NCI-H146 (cell line): ENCODE results near the gene ANG.

Experiments
- DNase-seq: peaks from one replicate; lab custom pipeline; 2025; lab: John Stamatoyannopoulos, UW

The ANG gene

DNA sequence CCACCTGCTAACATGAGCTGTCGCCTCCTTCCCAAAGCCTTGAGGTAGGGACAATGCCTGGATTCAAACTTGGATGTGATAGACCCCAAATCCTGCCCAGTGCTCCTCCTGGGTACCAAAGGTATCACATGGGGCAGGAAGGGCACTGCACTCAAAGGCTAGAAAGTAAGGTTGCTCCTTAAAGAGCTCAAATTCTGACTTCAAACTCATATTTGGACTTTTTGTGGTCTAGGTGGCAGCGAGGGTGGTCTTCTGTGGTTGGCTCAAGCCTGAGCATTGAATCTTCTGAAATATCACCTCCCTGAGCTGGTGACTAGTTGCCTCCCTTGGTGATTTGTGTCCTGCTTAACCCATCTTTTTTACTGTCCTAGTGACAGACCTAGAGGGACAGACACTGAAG lies 12.5 kb upstream of the ANG start:
- DNase-seq, result no peak

DNA sequence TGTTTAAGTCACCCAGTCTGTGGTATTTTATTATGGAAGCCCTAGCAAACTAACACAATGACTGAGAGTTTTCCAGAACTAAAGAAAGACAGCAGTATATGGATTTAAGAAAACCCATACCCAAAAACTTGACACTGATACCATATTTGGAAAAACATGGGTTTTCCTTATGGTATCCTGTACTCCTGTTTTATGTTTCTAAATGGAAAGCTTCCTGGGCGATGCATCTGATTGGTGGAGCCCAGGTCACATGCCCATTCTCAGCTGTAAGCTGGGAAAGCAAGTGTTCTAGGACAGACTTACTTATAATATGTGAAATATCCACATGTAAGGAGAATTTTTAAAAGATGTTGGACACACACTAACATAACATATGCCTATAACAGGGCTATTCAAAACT lies 8.7 kb upstream of the ANG start:
- DNase-seq, result no peak

DNA sequence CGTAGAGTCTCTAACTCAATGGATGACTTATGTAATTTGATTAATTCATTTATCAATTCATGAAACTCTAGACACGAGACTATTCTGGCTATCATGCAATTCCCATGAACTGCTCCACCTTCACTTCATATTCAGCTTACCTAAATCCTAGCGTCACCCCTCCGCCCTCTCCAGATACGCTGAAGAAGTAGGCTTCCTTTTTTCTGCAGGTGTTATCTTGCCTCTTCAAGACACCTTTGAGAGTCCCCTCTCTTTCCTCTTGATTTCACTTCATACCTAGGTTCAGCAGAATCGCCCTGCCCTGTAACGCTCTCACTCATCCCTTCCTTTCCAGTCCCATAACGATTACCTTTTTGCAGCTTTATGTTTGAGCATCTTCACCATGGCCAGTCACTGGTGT lies 8.2 kb upstream of the ANG start:
- DNase-seq, result no peak

DNA sequence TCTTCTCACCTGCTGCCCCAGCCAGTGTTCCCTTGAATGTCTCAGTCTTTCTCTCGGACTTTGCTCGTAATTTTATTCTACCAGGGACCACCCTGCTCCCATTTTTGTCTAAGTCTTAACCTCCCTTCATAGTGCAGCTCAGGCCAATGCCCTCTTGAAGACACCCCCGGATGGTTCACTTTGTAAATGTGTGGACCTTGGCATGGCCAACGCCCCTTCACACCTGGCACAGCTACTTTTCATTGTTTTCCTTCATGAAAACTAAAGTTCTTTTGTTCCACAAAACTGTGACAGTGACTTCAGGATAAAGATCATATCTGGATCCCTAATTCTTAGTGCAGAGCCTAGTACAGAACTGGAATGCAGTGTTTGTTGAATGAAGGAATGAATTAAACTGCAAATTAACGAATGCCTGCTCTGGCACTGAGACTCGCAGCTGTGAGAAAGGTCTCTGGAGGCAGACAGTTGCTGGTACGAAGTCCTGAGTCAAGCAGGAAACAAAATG lies 7.7 kb upstream of the ANG start:
- DNase-seq, result no peak

GRCh38 chr14:20681348-20682126 lies 7.0 kb upstream of the ANG start:
- peak; percentile 61 for DNase-seq

DNA sequence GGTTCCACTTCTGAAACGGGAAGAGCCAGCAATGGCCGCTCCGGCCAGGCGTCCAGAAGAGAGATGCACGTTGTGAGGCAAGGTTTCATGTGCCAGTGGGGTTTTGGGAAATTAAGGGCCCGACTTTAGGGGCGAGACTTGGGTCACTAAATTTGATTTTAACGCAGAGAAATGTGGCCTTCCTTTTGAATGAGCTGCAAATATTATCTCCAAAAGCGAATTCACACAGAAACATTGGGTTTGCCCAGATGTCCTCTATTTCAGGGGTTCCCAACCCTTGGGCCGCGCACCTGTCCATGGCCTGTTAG lies 6.5 kb upstream of the ANG start:
- DNase-seq, result no peak

GRCh38 chr14:20682435-20683124 lies 6.0 kb upstream of the ANG start:
- DNase-seq, result peak; percentile 82

DNA sequence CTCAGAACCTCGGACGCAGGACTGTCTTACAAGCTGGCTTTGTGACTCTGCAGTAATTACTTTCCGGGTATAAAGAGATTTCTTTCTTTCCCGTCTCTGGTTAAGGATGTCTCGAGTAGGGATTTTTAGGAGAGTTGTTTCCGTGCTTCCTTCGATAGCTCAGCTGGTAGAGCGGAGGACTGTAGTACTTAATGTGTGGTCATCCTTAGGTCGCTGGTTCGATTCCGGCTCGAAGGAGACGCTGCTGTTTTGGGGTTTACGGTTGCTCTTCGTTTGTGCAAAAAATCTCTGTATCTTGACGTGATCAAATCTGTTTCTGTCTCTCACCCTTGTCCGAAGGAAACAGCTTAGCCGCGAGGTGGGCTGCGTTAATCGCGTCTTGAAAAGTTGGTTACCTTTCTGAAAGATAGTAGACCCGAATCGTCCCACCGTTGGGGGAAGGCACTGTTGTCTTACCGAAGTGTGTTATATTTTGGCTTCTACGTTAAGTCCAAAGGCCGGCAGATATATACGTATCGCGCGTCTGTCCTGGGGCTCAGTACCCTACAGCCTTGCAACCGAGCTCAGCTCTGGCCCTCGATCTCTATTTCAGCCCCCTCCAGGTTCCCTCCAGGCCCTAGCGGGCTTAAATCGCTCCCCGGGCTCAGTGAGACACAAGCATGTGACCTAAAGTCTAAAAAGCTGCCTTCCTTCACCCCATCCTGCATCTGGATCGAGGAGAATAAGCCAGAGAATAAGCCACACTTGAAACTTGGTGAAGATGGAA lies 5.3 kb upstream of the ANG start:
- DNase-seq, result peak; percentile 82

DNA sequence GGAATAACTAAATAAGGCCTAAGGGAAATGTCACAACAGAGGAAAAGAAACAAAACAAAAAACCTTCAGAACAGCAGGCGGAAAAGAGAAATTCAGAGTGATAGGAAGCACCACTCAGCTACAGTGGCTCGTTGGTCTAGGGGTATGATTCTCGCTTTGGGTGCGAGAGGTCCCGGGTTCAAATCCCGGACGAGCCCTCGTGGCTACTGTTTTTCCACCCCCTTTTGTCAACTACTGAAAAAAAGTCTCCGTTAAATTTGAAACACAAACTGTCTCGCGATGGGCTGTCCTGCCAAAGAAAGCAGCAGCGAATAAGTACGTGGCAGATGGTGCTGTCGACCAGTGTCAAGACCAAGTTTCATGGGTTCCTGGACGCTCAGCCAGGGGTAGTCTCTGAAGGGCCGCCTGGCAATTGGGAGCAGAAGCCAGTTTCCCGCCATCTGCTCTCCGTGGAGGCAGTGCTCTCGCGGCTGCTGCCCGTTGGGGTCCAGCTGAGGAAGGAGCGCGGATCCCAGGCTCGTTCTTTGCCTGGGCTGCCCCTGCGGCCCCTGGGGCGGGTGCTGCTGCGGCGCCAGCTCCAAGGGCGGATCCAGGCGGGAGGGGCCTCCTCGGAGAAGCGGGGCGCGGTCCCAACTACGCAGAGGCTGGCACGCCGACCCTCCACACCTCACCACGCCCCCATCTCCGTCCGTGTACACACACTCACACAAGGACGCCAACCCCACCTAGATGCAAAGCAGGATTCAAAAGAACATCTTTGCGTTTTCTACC lies 4.5 kb upstream of the ANG start, which contains the start of gene RNASE4:
TSS of gene RNASE4 (plus strand) at position 670 of the 771 bp plus-strand sequence. CDS start 14,812 bp downstream, outside the sequence.
- DNase-seq, result peak; percentile 46

DNA sequence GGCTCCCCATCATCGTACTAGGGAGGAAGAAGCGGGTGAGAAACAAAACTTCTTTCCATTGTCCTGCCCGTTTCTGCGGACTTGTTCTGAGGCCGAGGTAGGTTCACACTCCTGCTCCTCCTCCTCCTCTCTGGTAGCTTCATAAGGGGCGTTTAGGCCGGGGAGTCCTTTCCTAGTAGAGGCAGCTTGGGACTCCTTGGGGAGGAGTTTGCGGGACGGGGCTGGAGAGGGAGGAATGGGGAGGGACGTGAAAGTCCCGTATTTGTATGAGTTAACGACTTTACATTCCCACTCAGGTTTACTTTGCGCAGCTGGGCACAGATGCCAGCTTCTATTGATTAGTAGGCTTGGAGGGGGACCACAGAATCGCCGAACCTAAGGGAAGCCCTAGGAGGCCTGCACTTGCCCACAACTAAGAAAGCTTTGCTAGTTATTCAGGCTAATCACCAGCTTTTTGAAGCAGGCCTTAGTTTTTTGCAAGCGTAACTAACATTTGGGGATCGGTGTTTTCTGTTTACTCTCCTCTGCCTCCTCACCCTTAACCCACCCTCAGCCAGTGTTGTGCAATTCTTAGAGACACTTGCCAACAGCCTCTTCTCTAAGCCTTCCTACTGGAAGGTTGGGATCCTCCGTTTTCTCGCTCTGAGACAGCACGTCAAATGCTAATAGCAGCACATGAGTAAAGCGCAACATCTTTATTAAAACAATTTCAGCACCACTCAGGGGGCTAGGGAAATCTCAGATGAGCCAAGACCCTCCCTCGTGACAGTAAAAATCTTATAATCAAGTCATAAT lies 3.7 kb upstream of the ANG start:
- DNase-seq, result no peak

DNA sequence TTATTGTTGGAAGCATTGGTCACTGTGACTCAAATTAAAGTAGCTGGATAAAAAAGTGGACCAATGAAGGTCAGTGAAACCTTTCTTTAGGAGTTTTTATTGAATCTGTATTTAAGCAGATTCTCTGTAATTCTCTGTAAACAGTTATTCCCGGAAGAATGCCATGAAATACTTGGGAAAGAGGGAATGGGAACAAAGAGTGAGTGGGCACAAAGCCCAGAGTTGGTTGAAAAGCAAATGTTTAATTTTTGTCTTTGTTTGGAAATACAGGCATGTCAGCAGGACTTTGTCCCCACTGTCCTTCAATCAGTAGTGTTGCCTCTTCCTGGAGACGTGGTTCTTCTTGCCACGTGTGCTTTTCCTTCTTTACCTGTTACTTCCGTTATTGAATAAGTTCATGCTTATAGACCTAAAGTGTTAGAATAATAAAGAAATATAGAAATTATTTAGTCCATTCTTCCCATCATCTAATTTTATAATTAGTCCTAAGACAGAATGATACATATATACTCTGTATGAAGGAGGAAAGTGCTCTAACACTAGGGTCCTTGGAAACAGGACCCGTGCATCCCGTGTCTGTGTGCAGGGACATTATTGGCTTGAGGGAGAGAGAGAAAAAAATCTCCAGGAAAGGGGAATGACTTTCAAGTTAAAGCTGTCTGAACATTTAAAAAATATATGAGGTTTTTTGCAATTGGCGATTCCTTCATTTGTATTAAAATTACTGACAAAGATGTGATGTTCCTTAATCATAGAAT lies 2.0 kb upstream of the ANG start:
- no peak for DNase-seq

- no peak for DNase-seq
Observed at GRCh38 chr14:20687362-20688166, 1.0 kb upstream of the ANG start.

DNA sequence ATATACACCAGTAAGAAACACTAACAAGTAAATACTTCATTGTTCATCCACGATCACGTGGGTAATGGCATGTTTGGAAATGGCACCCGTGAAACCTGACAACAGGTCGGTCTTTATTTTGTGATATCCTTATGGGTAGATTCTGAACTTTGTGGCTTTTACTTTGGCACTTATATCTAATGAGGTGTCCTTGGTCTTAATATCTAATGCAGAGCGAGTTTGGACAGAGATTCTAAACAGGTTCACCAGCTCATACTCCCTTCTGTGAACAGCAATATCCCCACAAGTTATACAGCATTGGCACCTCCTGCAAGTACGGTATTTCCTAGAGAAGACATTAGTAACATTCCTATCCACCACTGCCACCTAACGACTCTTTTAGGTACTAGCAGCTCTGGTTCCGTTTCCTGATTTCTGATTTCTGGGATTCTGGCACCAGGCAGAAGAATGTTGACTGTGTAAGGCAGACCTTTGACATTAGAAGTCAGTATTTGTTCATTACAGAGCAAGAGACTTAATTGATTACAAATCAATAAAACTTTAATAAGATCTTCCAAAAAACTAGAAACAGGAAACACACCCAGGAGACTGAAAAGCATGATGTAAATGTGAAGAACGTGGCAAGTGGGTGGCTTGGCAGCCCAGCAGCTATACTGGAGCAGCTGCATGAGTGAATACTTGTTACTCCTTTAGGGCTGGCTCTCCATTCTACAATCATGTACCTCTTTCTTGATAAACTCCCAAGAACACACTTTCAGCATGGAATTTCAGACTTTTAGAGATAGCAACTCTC lies 2.5 kb downstream of the ANG start:
- DNase-seq, result peak; percentile 47

DNA sequence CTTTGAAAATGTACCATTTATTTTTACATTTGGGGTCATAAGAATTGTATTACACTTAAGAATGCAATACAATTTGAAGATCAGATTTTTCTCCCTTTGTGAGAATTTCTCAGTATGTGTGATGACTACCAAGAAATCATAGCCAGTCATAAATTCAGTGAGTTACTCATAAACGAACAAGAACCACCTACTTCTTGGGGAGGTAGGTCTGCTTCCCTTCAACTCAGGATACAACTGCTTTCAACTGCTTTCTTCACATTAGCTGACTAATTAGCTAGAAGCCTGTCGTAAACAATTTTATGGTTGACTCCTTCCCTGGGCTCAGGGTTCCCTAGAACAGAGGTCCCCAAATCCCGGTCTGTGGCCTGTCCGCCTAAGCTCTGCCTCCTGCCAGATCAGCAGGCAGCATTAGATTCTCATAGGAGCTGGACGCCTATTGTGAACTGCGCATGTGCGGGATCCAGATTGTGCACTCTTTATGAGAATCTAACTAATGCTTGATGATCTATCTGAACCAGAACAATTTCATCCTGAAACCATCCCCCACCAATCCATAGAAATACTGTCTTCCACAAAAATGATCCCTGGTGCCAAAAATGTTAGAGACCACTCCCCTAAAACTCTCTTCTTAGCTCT lies 3.7 kb downstream of the ANG start:
- DNase-seq, result no peak

DNA sequence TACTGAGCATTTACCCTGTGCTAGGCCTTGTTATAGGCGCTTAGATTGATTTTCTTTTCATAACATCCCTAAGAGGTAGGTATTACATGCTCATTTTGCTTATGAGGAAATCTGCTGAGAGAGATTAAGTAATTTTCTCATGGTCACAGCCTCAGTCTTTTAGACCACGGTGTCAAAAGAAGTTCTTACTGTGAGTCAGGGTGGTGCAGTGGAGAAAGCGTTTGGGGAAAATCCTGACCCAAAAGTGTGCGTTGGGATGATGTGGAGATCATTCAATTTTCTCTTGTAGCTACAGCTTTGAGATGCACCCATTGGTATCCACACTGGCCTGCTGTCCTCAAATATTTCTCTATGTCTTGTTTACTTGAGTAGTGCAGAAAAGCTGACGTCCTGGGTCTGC lies 8.2 kb downstream of the ANG start:
- DNase-seq, result no peak

GRCh38 chr14:20697273-20698017 lies 8.9 kb downstream of the ANG start:
- peak; percentile 6 for DNase-seq

- DNase-seq, result no peak
Observed at GRCh38 chr14:20698018-20698329, 9.4 kb downstream of the ANG start.

- no peak for DNase-seq
Observed at GRCh38 chr14:20698934-20699333, 10.4 kb downstream of the ANG start.
